GM21447 (cell line): Measurements from ENCODE around the gene TCHP.
"Not testable (repeated sequence)": the region's sequence is repeated elsewhere in the genome, so short reads cannot be mapped to it uniquely, and the experiment has no call there.

Source experiments
- ATAC-seq: cut with Tn5 transposase; IDR thresholded peaks from one replicate; pipeline ENCODE4 v1.9.1; 2021; ENCODE audit not compliant: unreplicated experiment

The TCHP gene

DNA sequence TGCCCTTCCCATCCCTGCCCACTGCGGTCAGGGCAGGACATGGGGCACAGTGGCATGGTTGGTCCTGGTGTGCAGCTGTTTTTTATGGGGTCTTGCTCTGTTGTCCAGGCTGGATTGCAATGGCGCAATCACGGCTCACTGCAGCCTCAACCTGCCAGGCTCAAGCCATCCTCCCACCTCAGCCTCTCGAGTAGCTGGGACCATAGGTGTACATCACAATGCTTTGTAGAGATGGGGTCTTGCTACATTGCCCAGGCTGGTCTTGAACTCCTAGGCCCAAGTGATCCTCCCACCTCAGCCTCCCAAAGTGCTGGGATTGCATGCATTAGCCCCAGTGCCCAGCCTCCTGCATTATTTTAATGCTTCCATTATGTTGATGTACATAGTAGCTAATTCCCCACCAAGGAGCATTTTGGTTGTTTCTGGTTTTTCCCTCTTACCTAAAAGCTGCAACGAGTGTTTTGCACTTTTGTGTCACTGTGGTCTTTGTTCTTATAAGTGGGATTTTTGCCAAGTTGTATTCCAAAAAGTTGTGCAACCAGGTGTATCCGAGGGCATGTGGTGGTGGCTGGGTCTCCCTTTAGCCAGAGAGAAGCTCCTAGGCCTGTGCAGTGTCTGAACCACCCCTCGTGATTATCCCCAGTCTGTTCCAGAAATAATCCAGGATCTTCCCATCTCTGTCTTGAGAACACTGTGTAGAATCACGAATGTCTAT, 10.3 kb downstream of the TCHP start:
- ATAC-seq, result no peak

DNA sequence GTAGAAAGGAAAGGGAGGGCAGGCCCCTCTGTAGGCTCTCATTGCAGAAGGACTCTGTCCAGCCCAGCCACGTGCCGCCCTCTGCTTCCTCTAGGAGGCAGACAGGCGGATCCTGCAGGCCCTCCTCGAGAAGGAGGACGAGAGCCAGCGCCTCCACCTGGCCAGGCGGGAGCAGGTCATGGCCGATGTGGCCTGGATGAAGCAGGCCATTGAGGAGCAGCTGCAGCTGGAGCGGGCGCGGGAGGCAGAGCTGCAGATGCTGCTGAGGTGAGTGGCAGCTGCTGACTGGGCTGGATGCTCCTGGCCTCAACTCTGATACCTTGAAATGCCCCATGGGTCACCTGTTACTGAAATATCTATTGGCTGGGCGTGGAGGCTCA, 10.9 kb downstream of the TCHP start:
- ATAC-seq, result no peak

DNA sequence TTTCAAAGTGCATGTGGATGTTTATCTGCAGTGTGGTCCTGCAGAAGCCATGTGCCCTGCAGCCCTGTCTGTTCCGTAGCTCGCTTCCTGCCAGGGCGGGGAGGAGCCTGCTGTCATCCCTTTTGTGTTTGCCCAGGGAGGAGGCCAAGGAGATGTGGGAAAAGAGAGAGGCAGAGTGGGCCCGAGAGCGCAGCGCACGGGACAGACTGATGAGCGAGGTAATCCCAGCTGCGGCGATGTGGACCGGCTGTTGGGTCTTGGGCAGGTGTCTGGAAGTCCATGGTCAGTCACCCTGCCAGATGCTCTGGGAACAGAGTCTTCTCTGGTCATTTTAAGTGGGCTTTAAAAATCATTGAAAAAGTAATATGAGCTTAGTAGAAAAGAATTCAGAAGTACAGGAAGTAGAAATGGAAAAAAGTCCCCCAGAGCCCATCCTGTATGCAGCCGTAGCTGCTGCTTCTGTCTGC, 12.8 kb downstream of the TCHP start:
- no peak for ATAC-seq

DNA sequence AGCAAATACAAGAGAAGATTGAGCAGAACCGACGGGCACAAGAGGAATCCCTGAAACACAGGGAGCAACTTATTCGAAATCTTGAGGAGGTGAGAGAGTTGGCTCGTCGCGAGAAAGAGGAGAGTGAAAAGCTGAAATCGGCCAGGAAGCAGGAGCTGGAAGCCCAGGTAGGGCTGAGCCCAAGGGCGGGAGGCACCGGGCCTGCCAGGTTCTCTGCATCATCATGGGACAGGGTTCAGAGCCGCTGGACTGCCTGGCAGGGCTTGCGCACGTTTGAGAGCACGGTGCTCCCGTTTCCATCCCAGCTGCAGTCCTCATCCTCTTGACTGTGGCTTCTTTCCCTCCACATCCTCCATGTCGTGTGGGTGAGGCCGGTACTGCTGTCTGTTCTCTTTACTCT, 14.4 kb downstream of the TCHP start:
- ATAC-seq, result no peak

DNA sequence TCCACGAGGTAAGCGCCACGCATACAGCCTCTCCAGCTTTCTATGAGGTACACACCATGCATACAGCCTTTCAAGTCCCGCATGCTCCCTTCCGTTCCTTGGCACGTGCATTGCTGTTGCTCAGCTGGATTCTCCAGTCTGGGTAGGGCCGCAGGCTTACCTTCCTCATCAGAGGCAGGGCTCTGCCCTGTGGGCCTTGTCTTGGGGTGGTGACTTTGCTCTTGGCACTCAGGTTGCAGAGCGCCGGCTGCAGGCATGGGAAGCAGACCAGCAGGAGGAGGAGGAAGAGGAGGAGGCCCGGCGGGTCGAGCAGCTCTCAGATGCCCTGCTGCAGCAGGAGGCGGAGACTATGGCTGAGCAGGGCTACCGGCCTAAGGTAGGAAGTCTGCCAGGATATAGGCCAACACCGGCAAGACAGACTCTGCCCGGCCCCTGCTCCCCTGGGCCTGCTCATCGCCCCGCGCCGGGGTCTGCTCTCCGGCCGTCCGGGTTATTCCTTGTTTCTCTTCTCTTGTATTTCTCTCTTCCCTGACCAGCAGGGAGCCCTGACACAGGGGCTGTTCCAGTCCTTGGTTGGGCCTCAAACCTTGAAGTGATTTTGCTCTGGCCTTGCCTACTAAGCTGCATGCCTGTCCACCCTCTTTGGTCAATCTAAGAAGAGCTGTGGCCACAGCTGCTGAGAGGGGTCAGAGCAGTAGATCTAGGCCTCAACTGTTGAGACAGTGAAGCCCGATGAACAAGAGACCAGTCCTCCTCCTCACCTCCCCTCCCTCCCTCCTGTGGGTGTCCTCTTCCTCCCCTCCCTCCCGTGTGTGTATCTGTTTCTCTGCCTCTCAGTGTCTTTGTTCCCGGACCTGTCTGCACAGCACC, 15.3 kb downstream of the TCHP start:
- ATAC-seq, result no peak

DNA sequence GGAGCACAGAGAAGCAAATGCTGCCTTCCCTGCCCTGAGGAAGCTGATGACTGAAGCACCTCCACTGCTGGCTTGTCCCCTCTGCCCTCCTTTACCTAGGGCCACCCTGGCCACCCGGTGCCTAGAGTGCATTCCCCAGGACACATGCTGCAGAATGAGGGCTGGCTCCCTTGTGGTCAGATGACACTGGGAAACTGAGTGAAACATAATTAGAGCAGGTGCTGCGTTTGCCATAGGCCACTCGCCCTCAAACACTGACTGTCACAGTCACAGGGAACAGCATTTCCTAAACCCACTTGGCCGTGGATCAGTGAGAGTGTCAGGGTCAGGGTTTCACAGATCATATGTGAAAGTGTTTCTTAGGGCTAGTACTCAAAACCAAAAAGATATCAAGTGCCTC, 16.0 kb downstream of the TCHP start:
- ATAC-seq, result no peak

DNA sequence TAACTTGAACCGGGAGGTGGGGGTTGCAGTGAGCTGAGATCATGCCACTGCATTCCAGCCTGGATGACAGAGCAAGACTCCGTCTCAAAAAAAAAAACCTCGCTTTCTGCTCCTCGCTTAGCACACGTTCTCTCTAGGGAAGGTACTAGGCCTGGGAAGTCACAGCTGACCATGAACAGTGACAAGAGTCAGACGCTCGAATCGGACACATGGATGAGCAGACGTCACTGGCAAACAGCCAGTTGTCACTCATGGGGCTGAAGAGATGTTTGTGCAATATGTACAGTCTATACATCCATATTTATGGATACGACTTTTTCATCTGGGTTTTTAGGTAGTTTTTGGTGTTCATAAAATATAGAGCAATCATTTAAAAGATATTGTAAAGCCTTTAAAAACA, 19.4 kb downstream of the TCHP start:
- no peak for ATAC-seq

DNA sequence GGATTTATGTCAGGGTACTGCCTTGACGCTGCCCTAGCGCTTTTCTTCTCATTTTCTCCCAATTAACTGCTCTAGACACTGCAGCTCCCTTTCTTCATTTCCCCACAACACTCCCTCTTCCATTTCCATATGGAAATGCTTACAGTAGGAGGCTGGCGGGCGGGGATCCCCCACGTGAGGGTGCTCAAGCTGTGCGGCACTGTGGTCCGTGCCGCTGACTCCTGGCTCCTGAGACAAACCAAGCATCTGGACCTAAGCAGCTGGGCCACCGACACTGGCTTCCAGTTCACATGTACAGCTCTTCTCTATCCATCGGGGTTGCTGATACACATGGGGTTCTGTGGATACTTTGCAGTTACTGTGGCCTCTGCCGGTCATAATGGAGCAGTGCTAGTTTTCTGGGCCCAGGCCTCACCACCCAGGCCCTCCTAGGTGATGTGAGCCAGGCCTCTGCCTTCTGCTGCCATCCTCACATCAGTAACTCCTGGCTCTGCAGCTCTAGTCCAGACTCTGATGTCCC, 20.2 kb downstream of the TCHP start:
- ATAC-seq, result no peak

DNA sequence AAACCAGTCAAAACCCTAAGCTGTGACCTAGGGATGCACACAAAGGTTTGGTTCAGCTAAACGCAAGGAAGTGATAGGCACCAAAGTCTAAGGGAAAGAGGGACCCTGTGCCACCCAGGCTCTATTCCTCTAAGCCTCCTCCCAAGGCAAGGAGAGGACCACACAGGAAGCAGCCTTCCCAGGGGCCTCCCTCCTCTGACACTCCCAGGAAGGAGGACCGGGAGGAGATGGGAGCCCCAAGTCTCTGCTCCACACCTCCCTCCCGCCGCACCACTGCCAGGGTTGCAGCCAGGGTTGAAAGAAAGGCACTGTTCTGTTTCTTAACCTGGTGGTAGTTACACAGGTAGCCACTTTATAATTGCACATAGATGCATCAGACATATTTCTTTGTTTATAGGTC, 21.9 kb downstream of the TCHP start:
- no peak for ATAC-seq

DNA sequence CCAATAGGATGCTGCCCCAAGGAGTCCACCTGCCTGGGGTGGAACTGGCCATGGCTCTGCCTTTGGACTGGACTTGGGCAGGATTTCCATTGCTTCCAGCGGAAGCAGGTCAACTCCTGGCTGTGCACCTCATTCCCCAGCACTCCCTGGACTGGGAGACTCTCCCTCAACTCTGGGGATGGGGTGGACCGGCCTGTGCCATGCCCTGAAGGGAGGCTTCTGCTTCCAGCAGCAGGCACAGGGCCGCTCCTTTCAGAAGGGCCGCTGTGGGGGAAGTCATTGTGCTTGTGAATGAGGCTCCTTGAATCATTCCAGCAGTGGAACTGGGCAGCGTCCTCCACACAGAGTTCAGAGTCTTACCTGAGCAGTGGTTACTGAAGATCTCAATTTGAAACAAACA, 23.0 kb downstream of the TCHP start:
- ATAC-seq, result no peak

DNA sequence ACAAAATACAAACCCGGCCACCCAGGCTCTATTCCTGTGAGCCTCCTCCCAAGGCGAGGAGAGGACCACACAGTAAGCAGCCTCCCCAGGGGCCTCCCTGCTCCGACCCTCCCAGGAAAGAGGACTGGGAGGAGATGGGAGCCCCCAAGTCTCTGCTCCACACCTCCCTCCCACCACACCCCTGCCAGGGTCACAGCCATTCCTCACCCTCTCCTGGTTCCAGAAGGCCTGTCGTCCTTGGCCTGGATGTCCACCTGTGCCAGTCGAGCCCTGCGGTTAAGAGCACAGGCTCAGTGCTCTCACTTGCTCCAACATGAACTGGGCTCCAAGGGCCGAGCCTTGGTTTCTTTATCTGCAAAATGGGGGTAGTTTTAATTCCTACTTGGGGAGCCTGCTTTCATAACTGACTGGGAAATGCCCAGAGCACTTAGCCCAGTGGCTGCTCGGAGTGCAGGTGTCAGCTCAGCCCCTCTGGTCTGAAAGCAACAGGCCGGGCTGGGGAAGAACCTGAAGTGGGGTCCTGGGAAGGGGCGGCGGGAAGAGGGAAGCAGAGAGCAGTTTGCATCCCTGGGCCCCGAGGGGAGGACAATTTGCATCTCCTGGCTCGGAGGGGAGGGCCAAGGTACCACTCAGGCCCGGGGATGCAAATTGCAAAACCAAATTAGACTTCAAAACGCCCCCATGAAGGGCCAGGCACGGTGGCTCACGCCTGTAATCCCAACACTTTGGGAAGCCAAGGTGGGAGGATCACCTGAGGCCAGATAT, 23.6 kb downstream of the TCHP start:
- ATAC-seq, result no peak

DNA sequence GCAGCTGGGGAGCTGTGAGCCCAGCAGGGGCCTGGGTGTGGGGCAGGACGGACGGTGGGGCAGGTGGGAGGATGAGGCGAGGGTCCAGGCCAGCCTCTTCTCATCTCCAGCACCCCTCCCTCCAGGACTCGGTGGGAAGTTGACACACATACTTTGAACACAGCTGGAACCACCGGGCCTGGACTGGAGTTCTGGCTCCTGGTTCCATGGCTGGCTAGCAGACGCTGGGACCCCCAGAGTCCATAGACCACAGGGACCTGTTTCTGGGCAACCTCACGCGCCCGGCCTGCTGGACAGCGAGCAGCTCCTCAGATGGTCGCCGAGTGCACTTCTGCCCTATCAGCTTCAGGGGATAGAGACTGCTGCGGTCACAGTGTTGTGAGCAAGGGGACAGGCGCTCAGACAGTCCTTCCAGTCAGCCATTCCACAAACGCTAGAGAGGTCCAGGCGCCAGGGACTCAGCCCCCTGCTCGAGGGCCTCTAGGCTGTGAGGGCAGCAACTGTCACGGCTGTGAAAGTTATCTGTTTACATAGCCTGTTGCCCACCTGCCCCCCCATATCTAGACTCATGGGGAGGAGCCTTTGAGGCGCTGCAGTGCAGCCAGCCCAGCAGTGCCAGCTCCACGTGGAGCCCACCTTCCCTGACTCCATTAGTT, 25.2 kb downstream of the TCHP start:
- no peak for ATAC-seq

DNA sequence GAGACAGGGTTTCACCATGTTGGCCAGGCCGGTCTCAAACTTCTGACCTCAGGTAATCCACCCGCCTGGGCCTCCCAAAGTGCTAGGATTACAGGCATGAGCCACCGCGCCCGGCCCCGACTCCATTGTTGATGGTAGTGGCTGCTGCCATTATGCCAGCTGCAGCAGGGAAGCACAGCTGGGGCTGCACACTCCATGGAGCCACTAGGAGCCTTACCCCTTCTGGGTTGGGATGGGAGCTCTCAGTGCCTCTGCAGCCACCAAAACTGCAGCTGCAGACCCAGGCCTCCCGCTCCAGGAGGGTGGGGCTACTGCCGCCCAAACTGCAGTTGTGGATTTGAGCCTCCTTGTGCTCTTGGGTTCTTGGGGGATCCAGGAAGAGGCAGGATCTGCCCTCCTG, 25.9 kb downstream of the TCHP start:
- no peak for ATAC-seq

DNA sequence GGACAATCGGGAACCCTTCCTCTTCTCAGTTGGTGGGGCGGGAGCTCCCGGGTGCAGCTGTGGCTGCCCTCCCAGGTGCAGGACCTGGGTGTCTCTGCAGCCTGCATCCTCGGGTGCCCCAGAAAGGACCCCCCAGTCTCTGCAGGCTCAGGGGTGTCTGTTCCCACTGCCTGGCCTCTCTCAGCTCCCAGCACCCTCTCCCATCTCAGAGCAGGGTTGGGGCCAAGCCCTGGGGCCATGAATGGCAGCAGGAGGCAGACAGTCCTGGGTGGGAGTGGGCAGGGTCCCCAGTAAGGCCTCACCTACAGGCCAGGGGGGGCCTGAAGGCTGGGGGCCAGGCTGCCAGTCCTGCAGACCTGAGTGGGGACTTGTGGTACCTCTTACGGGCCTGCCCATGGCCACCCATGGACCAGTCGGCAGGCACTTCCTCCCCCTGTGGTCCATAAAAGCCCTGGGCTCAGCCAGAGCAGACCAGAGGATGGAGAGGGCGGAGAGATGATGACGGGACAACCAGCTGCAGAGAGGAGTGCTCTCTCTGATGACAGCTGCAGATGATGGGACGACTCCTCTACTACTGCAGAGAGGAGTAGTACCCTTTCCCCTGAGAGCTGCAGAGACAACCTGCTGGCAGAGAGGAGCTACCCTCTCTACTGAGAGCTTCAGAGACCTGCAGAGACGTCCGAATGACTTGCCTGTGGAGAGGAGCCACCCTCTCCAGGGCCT, 26.6 kb downstream of the TCHP start:
- no peak for ATAC-seq

DNA sequence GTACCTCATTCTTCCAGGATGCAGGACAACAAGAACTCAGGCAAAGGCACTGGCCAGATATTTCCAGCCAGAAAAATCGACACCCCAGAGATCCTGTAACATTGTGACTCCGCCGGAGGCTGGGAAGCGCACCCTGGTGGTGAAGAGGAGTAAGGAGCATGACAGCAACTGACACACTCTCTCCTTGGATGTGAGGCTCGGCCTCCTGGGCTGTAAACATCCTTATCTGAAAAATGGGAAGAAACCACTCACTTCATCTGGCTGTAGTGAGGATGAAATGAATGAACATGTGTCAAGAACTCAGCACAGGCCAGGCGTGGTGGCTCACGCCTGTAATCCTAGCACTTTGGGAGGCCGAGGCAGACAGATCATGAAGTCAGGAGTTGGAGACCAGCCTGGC, 27.5 kb downstream of the TCHP start:
- ATAC-seq, result no peak

DNA sequence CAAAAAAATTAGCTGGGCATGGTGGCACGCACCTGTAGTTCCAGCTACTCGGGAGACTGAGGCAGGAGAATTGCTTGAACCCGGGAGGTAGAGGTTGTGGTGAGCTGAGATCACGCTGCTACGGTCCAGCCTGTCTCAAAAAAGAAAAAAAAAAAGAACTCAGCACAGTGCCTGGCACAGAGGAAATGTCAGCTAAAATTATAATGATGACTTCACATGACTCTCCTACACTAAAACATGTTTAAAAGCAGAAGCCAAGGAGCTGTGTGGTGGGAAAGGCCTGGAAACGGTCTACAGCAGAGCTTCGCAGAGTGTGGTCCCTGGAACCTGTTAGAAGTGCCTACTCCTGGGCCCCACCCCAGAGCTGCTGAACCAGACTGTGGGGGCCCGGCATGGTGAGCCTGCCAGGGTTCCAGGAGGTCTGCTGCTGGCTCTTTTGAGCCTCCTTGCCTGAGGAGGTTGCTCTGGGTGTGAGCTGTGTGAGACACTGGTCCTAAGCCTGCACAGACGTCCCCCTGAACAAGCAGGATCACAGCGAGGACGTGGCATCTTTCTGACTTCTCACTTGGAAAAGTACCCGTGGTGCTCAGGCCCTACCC, 28.1 kb downstream of the TCHP start:
- ATAC-seq, result no peak

DNA sequence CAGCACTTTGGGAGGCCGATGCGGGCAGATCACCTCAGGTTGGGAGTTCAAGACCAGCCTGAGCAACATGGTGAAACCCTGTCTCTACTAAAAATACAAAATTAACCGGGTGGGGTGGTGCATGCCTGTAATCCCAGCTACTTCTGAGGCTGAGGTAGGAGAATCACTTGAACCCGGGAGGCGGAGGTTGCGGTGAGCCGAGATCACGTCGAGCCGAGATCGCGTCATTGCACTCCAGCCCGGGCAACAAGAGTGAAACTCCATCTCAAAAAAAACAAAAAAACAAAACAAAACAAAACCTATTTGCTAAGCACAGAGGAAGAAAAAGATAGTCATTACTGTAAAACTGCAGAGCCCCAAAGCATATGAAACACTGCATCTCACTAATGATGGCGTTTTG, 29.3 kb downstream of the TCHP start:
- not testable (repeated sequence) for ATAC-seq

DNA sequence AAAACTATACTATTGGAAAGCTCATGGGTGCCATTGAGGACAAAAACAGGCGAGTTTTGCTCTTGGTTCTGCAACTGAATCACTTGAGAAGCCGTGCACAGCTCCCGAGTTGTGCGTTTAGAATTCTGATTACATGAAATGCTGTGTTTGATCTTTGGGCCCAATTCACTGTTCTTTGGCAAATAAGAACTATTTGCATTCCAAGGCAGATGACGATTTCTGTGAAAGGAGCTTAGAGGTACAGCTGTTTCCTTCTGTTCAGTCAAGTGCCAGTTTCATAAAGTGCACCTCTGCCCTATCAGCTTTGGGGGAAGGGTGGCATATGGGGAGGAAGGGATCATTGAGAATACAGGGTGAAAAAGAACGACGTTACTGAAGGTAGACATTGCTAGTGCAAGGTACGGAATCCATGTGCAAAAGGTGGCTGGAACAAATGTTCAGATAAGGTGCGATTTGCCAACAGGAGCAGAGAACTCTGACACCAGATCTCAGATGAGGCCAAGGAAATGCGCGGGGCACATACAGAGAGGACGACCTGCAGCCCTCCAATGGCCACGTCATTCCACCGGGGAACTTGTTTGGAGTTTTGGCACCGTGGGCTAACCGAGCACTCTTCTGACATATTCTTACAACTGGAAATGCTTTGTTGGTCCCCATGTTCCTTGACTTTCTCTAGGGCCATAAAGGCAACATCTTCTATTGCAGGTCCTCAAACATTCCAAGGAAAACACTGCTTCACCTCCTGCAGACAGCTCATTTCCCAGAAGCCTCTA, 30.1 kb downstream of the TCHP start:
- no peak for ATAC-seq

DNA sequence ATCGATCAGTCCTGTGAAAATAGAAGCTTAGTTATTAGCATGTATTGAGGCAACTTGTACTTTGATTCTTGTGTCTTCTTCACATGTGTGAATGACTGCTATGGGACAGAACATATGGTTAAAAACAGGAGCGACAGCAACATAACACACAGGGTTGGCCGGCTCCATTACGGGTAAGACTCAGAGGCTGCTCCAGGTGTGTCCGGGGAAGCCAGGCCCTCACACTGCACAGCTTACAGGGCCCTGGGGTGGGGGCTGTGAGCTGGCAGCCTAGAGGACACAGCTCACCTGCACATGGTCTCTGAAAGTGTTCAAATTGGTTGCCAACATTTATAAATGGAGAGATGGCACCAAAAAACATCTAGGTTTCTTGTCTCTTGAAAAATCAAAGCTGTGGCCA, 31.1 kb downstream of the TCHP start:
- no peak for ATAC-seq
